Cardiac fibroblast (primary cell): ENCODE measurements around the gene MGLL.

Source experiments
- DNase-seq, 2 donors: peaks; one replicate each; pipeline versions ENCODE4 v3.0.0 to v3.0.0-alpha.2; 2010; ENCODE audit warnings: low read depth in 2 of 2
- H3K4me3 ChIP-seq, 2 donors: replicated peaks in 1 of 2; 1 replicate in 1 of 2; 2 replicates in 1 of 2; pipeline ENCODE4 v1.5.1; 2011; ENCODE audit warnings: low read depth in 2 of 2, low read length in 2 of 2, mild to moderate bottlenecking in 2 of 2, moderate library complexity in 1 of 2
- TF ChIP-seq, protein P1 (sequence below): IDR thresholded peaks from one replicate; pipeline ENCODE4 v1.5.1; 2011; ENCODE audit warnings: low read depth, mild to moderate bottlenecking, low read length, inconsistent platforms

The MGLL gene

GRCh38 chr3:127712881-127713771, 109.2 kb downstream of the MGLL start:
- H3K4me3 ChIP-seq: no peak overlapping the region
- TF ChIP-seq, protein P1, sequence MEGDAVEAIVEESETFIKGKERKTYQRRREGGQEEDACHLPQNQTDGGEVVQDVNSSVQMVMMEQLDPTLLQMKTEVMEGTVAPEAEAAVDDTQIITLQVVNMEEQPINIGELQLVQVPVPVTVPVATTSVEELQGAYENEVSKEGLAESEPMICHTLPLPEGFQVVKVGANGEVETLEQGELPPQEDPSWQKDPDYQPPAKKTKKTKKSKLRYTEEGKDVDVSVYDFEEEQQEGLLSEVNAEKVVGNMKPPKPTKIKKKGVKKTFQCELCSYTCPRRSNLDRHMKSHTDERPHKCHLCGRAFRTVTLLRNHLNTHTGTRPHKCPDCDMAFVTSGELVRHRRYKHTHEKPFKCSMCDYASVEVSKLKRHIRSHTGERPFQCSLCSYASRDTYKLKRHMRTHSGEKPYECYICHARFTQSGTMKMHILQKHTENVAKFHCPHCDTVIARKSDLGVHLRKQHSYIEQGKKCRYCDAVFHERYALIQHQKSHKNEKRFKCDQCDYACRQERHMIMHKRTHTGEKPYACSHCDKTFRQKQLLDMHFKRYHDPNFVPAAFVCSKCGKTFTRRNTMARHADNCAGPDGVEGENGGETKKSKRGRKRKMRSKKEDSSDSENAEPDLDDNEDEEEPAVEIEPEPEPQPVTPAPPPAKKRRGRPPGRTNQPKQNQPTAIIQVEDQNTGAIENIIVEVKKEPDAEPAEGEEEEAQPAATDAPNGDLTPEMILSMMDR: no peak
- DNase-seq: no peak

DNA sequence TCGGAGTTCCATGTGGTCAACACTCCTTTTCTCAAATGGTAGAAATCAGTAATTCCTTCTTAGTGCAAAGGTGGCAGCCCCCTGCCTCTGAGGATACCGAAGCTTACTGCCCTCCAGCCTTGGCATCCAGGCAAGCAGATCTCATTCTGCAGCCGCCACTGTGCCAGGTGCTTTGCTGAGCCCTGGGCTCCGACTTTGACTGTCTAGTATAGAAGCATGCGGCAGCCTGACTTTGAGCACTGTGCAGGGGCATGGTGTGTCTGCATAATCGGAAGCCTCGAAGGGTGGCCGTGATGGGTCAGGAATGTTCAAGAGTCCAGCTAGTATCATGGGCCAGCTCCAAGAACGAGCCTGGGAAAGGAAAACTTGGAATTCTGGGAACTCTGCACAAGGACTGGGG, 109.9 kb downstream of the MGLL start:
- TF ChIP-seq, protein P1: no peak
- no peak overlapping the region for H3K4me3 ChIP-seq
- DNase-seq: no peak

DNA sequence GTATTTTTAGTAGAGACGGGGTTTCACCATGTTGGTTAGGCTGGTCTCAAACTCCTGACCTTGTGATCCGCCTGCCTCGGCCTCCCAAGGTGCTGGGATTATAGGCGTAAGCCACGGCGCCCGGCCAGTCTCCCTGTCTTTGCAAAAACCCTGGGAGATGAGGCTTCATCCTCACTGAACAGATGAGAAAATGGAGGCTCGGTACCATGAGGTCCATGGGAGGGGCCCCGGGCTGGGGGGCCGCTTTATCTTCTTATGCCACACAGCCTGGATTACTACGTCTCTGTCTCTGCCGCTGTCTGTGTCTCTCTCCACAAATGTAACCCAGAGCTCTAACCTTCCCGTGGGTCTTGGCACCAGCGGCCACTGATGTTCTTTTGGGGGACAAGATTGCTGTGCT, 110.4 kb downstream of the MGLL start:
- no peak for DNase-seq
- H3K4me3 ChIP-seq: no peak overlapping the region
- TF ChIP-seq, protein P1: no peak

DNA sequence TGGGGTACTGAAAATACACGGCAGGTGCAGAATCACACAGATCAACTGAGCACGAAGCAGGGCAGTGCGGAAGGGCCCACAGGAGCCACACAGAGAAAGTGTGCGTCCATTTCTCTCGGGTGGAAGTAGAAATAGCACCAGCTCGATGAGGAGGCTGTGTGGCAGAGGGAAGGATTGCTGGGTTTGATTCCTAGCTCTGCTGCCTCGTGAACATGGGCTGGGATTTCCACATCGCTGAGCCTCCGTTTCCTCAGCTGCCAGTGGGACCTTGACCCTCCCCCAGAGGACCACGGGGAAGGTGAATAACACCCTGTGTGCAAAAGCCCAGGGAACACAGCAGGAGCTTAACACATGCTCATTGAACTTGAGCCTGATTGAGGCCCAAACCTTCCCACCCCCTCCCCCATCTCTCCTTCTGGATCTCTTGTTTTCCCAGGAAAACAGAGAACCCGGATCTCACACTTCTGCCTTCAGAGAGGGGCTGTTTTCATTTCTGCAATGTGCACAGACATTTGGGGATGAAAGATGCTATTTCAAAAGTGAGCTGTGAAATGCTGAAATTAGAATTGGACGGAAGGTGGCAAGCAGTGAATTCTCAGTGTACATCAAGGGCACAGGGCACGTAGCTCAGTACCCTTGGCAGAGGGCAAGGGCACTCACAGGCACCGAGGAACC, 111.2 kb downstream of the MGLL start:
- TF ChIP-seq, protein P1: no peak
- DNase-seq: no peak
- H3K4me3 ChIP-seq: no peak overlapping the region

GRCh38 chr3:127710155-127710941, 112.0 kb downstream of the MGLL start:
- TF ChIP-seq, protein P1: no peak
- no peak overlapping the region for H3K4me3 ChIP-seq
- DNase-seq: no peak

GRCh38 chr3:127709320-127710060, 112.8 kb downstream of the MGLL start:
- no peak for DNase-seq
- TF ChIP-seq, protein P1: no peak
- no peak overlapping the region for H3K4me3 ChIP-seq
